GDM1 (cell line): ENCODE data around the gene IGF1R.

ENCODE experiments used
- DNase-seq: peaks from one replicate; lab custom pipeline; 2025; lab: John Stamatoyannopoulos, UW

Gene IGF1R

DNA sequence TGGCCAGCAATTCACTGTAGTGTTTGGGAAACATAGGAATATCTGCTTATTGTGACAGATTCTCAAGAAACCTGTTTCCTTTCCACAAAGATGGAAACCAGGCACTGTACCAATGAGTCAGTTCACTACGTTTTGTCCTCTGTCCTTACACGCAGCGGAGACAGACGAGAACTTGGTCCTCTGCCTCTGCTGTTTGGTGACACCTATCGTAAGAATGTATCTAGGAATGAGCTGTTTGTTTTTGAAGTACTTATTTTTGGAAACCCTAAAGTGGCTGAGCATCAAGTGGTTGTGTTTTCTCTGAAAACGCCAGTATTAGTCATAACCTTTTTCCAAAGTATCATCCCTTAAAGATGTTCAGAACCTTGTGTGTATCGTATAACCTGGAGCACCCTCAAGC, 266.3 kb downstream of the IGF1R start:
- no peak for DNase-seq

DNA sequence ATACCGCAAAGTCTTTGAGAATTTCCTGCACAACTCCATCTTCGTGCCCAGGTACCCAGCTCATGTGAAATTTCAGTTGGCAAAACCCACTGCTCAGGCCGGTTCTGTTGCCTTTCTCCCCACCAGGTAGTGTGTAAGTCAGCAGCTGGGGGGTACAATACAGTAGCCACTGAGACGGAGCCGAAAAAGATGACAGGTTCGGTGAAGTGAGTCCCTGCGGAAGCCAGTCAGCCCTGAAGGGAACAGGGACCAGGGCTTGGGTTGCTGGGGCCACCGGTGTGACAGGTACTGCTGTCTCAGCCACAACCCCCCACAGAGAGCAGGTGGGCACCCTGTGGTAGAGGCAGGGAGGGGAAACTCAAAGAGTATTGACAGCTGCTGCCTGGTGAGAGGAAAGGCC, 268.5 kb downstream of the IGF1R start:
- no peak for DNase-seq

- DNase-seq: no peak
Observed at GRCh38 chr15:98917417-98917816, 269.1 kb downstream of the IGF1R start.

DNA sequence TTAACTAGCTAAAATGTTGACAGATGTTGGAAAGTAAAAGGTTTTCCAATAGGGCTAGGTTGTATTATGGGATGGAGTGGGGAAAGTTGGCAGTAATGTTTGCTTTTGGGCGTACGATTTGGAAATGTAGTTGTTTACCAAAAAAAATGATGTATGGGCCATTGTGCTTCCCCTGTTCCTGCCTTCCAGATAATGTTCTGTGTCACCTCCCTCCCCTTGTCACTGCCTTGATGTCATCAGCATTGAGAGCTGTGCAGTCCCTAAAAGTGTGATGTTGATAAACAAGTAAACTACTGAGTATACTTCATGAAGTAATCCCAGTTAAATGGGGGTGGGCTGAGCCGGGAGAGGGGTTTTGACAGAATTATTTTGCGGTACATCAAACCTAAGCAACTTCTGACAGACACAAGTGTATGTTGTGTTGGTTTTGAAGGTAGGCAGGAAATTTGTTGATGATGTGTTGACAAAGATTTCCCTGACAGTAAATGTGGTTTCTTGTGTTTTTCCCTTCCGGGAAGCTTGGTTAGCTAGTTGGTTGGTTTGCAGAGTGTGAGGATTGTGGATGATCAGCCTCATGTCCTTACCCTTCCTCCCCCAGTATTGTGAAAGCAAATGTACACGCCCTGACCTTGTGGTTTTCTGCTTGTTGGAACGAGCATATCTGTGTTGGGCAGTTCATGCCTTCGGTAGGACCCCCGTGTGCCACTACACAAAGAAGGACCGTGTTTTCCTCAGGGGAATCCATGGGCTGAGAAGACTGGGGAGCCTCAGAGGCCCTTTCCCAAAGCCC, 271.9 kb downstream of the IGF1R start:
- no peak for DNase-seq

DNA sequence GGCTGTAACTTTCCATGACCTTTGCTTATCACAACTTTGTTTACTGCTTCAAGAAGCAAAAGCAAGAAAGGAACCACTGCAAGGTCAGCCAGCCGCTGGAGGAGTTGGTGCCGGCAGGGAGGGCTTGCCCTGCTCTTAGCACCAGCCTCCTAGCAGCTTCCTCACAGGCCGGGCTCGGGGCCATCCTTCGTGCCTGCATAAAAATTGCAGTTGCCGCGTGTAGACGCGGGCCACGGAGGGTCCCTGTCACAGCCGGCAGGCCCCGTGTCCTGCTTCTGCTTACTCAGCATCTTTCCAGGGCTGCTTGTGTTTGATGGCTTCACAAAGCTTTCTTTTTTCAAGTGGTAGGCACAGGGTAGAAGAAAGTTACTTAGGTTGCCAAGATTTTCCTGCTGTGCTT, 274.8 kb downstream of the IGF1R start:
- no peak for DNase-seq

- no peak for DNase-seq
Observed at GRCh38 chr15:98923579-98923978, 275.2 kb downstream of the IGF1R start.

DNA sequence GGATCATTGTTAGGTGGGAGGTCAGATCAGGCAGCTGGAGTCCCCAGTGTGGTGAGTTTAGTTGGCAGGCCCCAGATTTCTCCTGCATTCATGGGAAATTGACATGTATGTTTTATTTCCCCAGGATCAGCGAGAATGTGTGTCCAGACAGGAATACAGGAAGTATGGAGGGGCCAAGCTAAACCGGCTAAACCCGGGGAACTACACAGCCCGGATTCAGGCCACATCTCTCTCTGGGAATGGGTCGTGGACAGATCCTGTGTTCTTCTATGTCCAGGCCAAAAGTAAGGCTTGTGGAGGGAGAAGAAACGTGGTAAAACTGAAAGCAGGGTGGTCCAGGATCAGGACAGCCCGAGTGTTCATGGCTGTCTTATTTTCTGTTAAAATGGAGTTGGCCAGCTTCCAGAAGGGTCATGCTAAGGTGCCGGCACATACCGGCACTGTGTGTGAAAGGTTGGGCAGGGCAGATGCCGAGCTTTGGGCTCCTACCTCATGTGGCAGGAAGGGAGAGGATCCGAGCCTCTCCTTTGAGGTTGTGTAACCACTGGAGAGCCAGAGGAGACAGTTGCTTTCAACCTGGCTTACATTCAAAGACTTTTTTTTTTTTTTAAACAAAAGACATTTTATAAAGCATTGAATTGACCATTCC, 276.2 kb downstream of the IGF1R start:
- DNase-seq: no peak

GRCh38 chr15:98926236-98926635, 277.9 kb downstream of the IGF1R start:
- DNase-seq: no peak

GRCh38 chr15:98927022-98927421, 278.7 kb downstream of the IGF1R start:
- no peak for DNase-seq

- no peak for DNase-seq
Observed at GRCh38 chr15:98927996-98928395, 279.7 kb downstream of the IGF1R start.

GRCh38 chr15:98930576-98930975, 282.2 kb downstream of the IGF1R start:
- no peak for DNase-seq

- no peak for DNase-seq
Observed at GRCh38 chr15:98931004-98931403, 282.7 kb downstream of the IGF1R start.

DNA sequence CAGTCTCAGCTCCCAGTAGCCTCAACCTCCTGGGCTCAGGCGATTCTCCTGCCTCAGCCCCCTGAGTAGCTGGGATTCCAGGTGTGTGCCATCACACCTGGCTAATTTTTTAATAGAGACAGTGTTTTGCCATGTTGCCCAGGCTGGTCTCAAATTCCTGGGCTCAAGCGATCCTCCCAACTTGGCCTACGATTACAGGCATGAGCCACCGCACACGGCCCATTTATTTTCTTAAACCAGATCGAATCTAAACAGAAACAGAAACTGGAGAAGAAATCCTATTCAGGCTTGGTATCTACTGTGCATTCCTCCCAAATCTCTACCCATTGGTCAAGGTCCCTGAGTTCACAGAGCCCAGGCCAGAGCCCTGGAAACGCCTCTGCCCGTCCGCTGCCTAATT, 285.1 kb downstream of the IGF1R start:
- DNase-seq: no peak

- no peak for DNase-seq
Observed at GRCh38 chr15:98935736-98936135, 287.4 kb downstream of the IGF1R start.

DNA sequence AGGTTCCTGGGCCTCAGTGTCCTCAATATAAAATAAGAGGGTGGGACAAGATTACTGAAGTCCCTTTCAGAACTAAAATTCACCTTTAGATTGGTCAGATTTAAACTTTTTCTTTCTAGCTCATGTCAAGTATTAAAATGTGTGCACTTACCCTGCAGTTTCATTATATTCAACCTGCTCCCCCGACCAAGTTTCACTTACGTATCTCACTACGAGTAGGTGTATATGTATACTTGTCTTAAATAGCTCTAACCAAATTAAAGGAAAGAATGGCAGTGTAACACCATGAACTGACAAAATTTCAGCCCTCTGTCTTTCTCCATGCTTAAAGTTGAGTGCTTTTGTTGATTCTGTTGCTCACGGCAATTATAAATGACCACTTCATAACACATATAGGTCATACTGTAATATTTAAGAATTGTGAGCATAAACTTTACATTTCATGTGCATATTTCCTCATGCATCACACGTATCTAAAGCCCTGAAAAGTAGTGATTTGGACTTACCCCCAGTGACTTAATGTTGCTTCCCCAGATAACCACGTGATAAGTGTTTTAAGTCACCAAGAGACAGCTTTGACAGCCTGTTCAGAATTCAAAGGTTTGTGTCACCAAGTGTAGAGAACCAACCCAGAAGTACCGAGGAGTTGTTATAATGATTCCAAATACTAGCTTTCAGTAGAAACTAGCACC, 289.2 kb downstream of the IGF1R start:
- no peak for DNase-seq

- no peak for DNase-seq
Observed at GRCh38 chr15:98938105-98938417, 289.7 kb downstream of the IGF1R start.

- no peak for DNase-seq
Observed at GRCh38 chr15:98938799-98939198, 290.5 kb downstream of the IGF1R start.

GRCh38 chr15:98939311-98940080, 291.2 kb downstream of the IGF1R start:
- no peak for DNase-seq

DNA sequence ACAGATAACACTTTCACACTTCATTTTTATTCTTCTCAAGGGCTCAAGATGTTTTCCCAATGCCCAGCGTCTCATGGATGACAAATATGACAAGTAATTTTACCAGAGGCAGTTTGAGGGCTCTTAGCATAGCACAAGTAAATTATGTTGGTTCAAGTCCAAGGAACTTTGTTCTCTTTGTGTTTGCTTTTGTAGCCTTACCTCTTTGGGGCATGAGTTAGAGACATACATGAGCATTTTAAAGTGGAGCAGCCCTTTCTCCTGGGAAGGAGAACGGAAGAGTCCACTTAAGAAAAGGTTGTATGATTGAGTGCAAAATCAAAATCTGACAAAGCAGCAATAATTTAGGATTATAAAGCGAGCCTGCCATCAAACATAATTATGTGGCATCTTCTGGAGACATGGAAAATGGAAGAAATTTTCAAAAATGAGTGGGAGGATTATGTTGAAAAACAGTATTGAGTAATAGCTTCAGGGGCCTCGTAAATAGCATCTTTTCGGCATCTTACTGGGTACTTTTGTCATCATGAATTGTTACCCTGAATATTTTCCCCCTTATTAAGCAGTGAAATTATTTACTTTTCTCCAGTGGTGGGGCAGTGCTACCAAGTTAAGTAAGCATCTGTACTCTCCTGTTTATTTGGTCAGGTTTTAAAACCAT, 293.4 kb downstream of the IGF1R start:
- DNase-seq: no peak

- DNase-seq: no peak
Observed at GRCh38 chr15:98942431-98942830, 294.1 kb downstream of the IGF1R start.

- no peak for DNase-seq
Observed at GRCh38 chr15:98943051-98943508, 294.7 kb downstream of the IGF1R start.

GRCh38 chr15:98943601-98944151, 295.3 kb downstream of the IGF1R start:
- DNase-seq: no peak
